CD4-positive, alpha-beta T cell (primary cell): Measurements from ENCODE around the gene RAB11FIP3. TPM values are rescaled to one million over a fixed set of nuclear protein-coding genes. Genes with fewer than 3 reads are reported as not detected.

Source experiments
- ATAC-seq: fragments of 200-7000 bp; cut with Tn5 transposase; one replicate; pipeline ENCODE4 v1.10.0; 2022; ENCODE audit warnings: mild to moderate bottlenecking; ENCODE audit not compliant: poor library complexity
- CTCF ChIA-PET: fragments of 350-600 bp; sonication (Branson Sonifier 250); formaldehyde crosslinking; loops from one replicate; lab custom pipeline; 2021; ENCODE audit warnings: antibody characterized with exemption, inconsistent platforms; lab: Charles Lee
- POLR2A ChIA-PET: fragments of 350-600 bp; sonication (Branson Sonifier 250); formaldehyde crosslinking; loops from one replicate; lab custom pipeline; 2021; ENCODE audit warnings: antibody characterized with exemption, inconsistent platforms; lab: Charles Lee
- DNase-seq, 14 experiments: peaks; one replicate each; pipeline ENCODE4 v3.0.0-alpha.2; 2013 to 2020; ENCODE audit warnings: mixed read lengths in 2 of 14
- H3K27ac ChIP-seq, 2 donors: one replicate each; pipeline versions ENCODE4 v1.5.1 to v1.7.0; 2013; ENCODE audit warnings: low read length in 2 of 2, low read depth in 1 of 2, mild to moderate bottlenecking in 1 of 2
- H3K27me3 ChIP-seq, 2 experiments: 1 replicate in 1 of 2; 2 replicates in 1 of 2; pipeline versions ENCODE4 v1.6.1 to v1.7.0; 2013; ENCODE audit warnings: low read length in 2 of 2, control low read depth in 1 of 2, mild to moderate bottlenecking in 1 of 2, moderate library complexity in 1 of 2; ENCODE audit not compliant: insufficient read depth in 2 of 2, control insufficient read depth in 1 of 2
- H3K36me3 ChIP-seq: one replicate; pipeline ENCODE4 v1.6.1; 2013; ENCODE audit warnings: low read length, control low read depth; ENCODE audit not compliant: insufficient read depth
- H3K4me1 ChIP-seq: one replicate; pipeline ENCODE4 v1.6.1; 2013; ENCODE audit warnings: low read length, control low read depth; ENCODE audit not compliant: insufficient read depth
- H3K4me3 ChIP-seq: one replicate; pipeline ENCODE4 v1.5.1; 2013; ENCODE audit warnings: mild to moderate bottlenecking, low read length, moderate library complexity
- H3K9me3 ChIP-seq, 2 experiments: 1 replicate in 1 of 2; 2 replicates in 1 of 2; pipeline versions ENCODE4 v1.6.1 to v1.7.0; 2013; ENCODE audit warnings: low read length in 2 of 2, mild to moderate bottlenecking in 2 of 2, control low read depth in 1 of 2, moderate library complexity in 1 of 2; ENCODE audit not compliant: control insufficient read depth in 1 of 2, insufficient read depth in 1 of 2
- H3K27ac Mint-ChIP-seq: one replicate; pipeline ENCODE4 v1.8.0; 2020; ENCODE audit warnings: mixed read lengths
- H3K27me3 Mint-ChIP-seq: one replicate; pipeline ENCODE4 v1.8.0; 2021; ENCODE audit warnings: mixed read lengths
- H3K36me3 Mint-ChIP-seq: one replicate; pipeline ENCODE4 v1.8.0; 2021; ENCODE audit warnings: low read depth, mixed read lengths
- H3K4me1 Mint-ChIP-seq: one replicate; pipeline ENCODE4 v1.8.0; 2021; ENCODE audit warnings: low read depth, mixed read lengths
- H3K4me3 Mint-ChIP-seq: one replicate; pipeline ENCODE4 v1.8.0; 2020; ENCODE audit warnings: mild to moderate bottlenecking, mixed read lengths
- H3K9me3 Mint-ChIP-seq: one replicate; pipeline ENCODE4 v1.8.0; 2020; ENCODE audit warnings: mixed read lengths
- intact Hi-C, 2 experiments: fragments of 100-400 bp; cut with DNase I in 1 of 2; cut with micrococcal nuclease in 1 of 2; formaldehyde crosslinking; loops; one replicate each; pipeline versions ENCODE4 v1.15.1 to v1.9.0; 2023 to 2025; cut with DNase I, micrococcal nuclease
- total RNA-seq, 174 experiments: library from RNA in 2 of 174; stranded (reverse) in 2 of 174; gene quantifications; one replicate each; pipeline ENCODE4 v1.2.3 and lab custom pipeline; 2021 to 2026
- TF ChIP-seq, protein P1 (sequence below): fragments of 200-600 bp; IDR thresholded peaks from one replicate; pipeline ENCODE4 v1.8.0; 2022; ENCODE audit warnings: antibody characterized with exemption, mild to moderate bottlenecking

The RAB11FIP3 gene
- total RNA-seq, 2 experiments from 2014 or later: 28.4 to 29.0 TPM

DNA sequence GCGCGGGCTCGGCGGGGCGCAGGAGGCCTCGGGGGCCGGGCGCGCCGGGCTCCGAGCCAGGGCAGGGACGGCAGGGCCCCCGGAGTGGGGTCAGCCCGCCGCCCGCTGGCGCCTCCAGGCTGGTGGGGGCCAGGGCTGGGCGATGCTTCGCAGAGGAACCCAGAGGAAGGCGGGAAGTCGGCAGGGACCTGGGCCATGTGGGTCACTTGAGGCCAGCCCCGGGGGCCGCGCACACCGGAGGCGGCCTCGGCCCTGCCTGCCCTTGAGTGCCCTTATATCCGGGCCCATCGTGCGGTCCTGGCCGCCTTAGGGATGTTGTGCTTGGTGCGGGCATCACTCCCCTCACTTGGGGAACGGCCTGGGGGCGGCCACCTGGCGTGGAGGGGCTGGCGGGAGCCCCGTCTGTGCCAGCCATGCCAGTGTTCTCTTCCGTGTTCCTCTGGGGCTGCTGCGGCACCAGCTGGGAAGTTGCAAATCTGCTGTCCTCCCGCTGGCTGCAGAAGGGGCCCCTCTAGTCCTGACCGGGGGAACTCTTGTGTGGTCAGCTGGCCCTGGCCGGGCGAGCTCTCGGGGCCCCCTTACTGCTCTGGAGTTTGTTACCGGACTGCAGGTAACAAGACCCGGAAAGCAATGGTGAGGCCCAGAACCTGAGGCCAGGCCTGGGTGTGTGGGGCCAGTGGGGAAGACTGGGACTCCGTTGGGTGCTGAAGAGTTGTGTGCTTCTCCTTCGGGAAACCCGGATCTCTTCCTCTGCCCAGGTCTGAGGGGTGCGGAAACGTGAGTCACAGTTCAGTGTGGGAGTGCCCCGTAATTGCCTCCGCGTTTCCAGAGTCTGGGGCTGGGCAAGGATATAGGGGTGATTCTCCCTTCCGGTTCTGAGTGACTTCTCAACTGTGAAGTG lies 102.9 kb downstream of the RAB11FIP3 start:
- ChIA-PET CTCF (interaction anchor here (0.8 to 1.0 kb wide), 2 partner anchors 108 to 127 kb away, joined by 3 read pairs; partner anchors contain the start of genes DECR2 and METTL26), POLR2A (interaction anchor here (0.8 to 1.3 kb wide), 8 partner anchors 38 to 200 kb away, joined by 3 to 11 read pairs (median 4); partner anchors contain the start of genes METTL26, NHLRC4, PIGQ and RAB40C)
- Mint-ChIP-seq H3K27ac (peak overlapping the region; percentile 80), H3K36me3 (no peaks in the 10 kb centered on the region), H3K4me3 (peak overlapping the region; percentile 90), H3K9me3 (no peaks in the 10 kb centered on the region), H3K4me1 (peaks cover 25% of the 10 kb centered on the region), H3K27me3 (no peaks in the 10 kb centered on the region)
- Histone ChIP-seq H3K36me3 (no peaks in the 10 kb centered on the region), H3K27me3 (no peaks in the 10 kb centered on the region), H3K27ac (no peak overlapping the region), H3K4me3 (peak overlapping the region; percentile 83), H3K9me3 (no peaks in the 10 kb centered on the region), H3K4me1 (peaks cover 54% of the 10 kb centered on the region)
- TF ChIP-seq, protein P1, sequence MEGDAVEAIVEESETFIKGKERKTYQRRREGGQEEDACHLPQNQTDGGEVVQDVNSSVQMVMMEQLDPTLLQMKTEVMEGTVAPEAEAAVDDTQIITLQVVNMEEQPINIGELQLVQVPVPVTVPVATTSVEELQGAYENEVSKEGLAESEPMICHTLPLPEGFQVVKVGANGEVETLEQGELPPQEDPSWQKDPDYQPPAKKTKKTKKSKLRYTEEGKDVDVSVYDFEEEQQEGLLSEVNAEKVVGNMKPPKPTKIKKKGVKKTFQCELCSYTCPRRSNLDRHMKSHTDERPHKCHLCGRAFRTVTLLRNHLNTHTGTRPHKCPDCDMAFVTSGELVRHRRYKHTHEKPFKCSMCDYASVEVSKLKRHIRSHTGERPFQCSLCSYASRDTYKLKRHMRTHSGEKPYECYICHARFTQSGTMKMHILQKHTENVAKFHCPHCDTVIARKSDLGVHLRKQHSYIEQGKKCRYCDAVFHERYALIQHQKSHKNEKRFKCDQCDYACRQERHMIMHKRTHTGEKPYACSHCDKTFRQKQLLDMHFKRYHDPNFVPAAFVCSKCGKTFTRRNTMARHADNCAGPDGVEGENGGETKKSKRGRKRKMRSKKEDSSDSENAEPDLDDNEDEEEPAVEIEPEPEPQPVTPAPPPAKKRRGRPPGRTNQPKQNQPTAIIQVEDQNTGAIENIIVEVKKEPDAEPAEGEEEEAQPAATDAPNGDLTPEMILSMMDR: no peak
- ATAC-seq: no peak
- peak in 7 of 14 experiments; percentile 8 to 67 (median 38) for DNase-seq
- intact Hi-C loops: loop anchor here (5.0 kb wide), 4 partner anchors 84 to 301 kb away; partner anchors contain the start of genes LUC7L (in 1 of the 2), PGAP6 (in 1 of the 2) and RAB11FIP3 (in 1 of the 2)

DNA sequence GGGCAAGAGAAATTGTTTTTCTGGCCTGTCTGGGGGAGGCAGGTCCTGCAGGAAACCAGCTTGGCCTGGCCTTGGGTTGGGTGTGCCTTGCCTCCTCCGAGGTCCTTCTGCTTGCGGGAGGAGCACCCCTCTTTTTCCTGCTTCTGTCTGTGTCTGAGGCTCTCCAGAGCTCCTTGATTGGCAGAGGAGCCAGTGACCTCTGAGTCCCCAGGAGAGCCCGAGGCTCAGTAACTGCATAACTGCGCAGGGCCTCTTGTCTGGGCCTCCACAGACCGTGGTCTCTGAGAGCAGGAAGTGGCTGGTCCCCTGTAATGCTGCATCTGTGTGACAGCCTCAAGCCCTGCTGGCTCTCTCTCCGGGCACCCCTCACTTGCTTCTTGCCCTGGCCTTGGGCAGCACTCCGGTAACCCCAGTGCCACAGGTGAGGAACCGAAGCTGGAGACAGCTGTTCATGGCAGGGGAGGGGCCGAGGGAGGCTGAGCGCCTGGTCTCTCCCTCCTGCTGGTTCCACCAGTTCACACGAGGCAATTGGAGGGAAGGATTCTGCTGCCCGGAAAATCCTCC lies 103.6 kb downstream of the RAB11FIP3 start:
- H3K4me1 Mint-ChIP-seq: peaks cover 25% of the 10 kb centered on the region
- H3K9me3 Mint-ChIP-seq: no peaks in the 10 kb centered on the region
- H3K4me3 Mint-ChIP-seq: peak overlapping the region; percentile 90
- TF ChIP-seq, protein P1: no peak
- Histone ChIP-seq H3K27ac (no peak overlapping the region), H3K9me3 (no peaks in the 10 kb centered on the region), H3K36me3 (no peaks in the 10 kb centered on the region), H3K27me3 (no peaks in the 10 kb centered on the region), H3K4me3 (peak overlapping the region; percentile 83), H3K4me1 (peaks cover 59% of the 10 kb centered on the region)
- no peaks in the 10 kb centered on the region for H3K27me3 Mint-ChIP-seq
- DNase-seq (peak in 4 of 14 experiments; percentile 15 to 42 (median 30)), ATAC-seq (no peak)
- no peaks in the 10 kb centered on the region for H3K36me3 Mint-ChIP-seq
- ChIA-PET CTCF (no interaction called here), POLR2A (interaction anchor here (0.8 kb wide), 1 partner anchor 39 kb away, joined by 3 read pairs; no protein-coding TSS in a partner anchor)
- peak overlapping the region; percentile 80 for H3K27ac Mint-ChIP-seq
- intact Hi-C loops: loop anchor here (5.0 kb wide), 4 partner anchors 83 to 302 kb away; partner anchors contain the start of genes LUC7L (in 1 of the 2), PGAP6 (in 1 of the 2) and RAB11FIP3 (in 1 of the 2)

DNA sequence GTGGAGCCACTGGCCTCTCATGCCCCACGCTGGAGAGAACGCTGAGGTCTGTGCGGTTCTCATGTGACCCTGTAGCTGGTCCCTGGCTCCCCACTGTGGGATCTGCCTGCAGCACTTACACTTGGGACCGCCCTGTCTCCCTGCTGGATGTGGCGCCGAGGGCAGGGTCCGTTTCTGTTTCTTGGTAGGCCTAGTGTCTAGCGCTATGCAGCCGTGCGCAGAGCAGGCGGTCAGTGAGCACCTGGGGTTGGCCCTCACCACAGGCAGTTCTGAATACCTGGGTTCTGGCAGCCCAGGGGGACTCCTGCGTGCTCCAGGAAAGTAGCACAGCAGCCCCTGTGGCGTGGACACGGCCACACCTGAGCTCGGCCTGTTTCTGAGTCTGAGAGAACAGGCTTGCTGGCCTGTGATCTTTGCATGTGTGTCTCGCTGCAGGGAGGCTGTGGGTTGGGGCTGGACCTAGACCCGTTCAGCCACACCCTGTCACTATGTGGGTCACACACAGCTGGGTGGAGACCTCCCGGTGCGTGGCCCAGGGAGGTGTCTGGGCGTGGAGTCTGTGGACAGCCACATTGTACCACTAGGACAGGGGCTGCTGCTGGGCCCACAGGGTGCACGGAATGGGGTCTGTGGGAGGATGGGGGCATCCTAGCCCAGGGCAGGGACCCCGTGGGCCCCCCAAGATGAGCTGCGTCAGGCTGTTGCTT lies 104.8 kb downstream of the RAB11FIP3 start:
- no peaks in the 10 kb centered on the region for H3K27me3 ChIP-seq
- ChIA-PET CTCF (no interaction called here), POLR2A (no interaction called here)
- DNase-seq (no peak), ATAC-seq (no peak)
- H3K9me3 Mint-ChIP-seq: no peaks in the 10 kb centered on the region
- no peaks in the 10 kb centered on the region for H3K36me3 Mint-ChIP-seq
- no peak overlapping the region for H3K27ac Mint-ChIP-seq
- H3K36me3 ChIP-seq: no peaks in the 10 kb centered on the region
- no peaks in the 10 kb centered on the region for H3K27me3 Mint-ChIP-seq
- H3K4me1 ChIP-seq: peaks cover 60% of the 10 kb centered on the region
- H3K9me3 ChIP-seq: no peaks in the 10 kb centered on the region
- peak overlapping the region; percentile 90 for H3K4me3 Mint-ChIP-seq
- no peak overlapping the region for H3K27ac ChIP-seq
- H3K4me1 Mint-ChIP-seq: peaks cover 25% of the 10 kb centered on the region
- H3K4me3 ChIP-seq: no peak overlapping the region
- intact Hi-C loops: no loop called here
- TF ChIP-seq, protein P1: no peak
